SK-N-MC (cell line): ENCODE data around the gene PTPRM.

Experiments
- EZH2 ChIP-seq: fragments of 200-600 bp; sonication (generic); IDR thresholded peaks from one replicate; pipeline ENCODE4 v1.6.1; 2017; ENCODE audit warnings: antibody characterized with exemption
- POLR2AphosphoS5 ChIP-seq: IDR thresholded peaks from 2 replicates; pipeline ENCODE4 v1.6.1; 2012; ENCODE audit warnings: mild to moderate bottlenecking, low read depth, low read length, borderline replicate concordance

GRCh38 chr18:8454136-8454535 lies 887.0 kb downstream of the PTPRM start:
- no peak for TF ChIP-seq POLR2AphosphoS5
- TF ChIP-seq EZH2 = no peak
